NCI-H2171 treated with DMSO at 0.1 percent for 48 hours (cell line): ENCODE results near the gene NOS3.
A peak's percentile ranks its signal among the peaks of the same experiment; 100 is the strongest.
"Not testable (repeated sequence)": the region's sequence is repeated elsewhere in the genome, so short reads cannot be mapped to it uniquely, and the experiment has no call there.

Source experiments
- DNase-seq: peaks from one replicate; lab custom pipeline; 2025; lab: John Stamatoyannopoulos, UW

The NOS3 gene

DNA sequence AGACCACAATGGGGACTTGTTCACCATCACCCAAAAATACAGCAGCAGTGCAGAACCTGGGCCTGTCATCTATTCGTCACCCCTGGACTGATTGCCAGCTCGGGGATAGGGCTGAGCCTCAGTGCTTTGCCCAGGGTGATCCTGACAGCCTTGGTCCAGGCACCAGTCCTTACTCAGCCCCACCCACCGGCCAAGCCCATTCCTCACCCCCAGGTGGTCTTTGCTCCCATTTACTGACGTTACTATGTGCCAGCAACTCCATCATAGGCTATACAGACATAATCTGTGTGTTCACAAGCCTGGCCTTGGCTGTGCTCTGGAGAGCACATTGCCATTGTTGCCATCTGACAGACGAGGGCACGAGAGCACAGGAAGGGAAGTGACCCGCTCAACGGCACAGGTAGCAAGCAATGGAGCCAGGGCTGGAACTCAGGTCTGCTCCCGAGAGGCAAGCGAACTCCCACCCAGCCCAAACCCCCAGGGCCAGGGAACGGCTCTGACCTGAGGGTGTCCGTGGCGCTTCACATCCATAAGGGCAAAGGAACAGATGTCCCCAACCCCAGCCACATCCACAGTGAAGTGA is 26.6 kb downstream of the NOS3 start:
- DNase-seq, result no peak

- peak; percentile 53 for DNase-seq
These were observed 27.2 kb downstream of the NOS3 start for GRCh38 chr7:151017953-151018420.

DNA sequence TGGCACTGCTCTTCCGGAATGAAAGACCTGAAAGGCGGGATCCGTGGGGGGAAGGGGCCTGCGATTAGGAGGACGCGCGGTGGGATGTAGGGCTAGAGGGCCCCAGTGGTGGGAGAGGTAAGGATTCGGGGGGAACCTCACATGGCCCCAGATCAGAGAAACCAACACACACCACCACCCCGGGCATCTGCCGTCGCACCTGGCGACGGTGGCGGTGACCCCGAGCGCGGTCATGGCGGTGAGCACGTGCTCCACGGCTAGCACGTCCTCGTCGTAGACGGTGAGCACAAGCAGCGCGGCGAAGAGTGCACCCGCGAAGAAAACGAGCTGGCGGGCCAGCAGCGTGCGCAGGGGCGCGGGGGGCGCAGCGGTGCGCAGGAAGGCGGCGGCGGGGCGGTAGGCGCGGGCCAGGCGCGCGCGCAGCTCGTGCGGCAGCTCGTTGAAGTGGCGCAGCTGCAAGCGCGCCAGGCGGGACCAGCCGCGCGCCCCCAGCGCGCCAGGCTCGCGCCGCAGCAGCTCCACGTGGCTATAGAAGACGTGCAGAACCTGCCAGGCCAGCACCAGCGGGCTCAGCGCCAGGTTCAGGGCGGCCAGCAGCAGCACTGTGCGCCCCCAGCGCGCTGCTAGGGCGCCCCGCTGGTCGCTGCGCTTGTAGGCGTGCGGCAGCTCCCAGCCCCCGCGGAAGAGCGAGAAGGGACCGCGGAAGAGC is 27.8 kb downstream of the NOS3 start:
- no peak for DNase-seq

GRCh38 chr7:151019130-151019447 is 28.3 kb downstream of the NOS3 start:
- no peak for DNase-seq

DNA sequence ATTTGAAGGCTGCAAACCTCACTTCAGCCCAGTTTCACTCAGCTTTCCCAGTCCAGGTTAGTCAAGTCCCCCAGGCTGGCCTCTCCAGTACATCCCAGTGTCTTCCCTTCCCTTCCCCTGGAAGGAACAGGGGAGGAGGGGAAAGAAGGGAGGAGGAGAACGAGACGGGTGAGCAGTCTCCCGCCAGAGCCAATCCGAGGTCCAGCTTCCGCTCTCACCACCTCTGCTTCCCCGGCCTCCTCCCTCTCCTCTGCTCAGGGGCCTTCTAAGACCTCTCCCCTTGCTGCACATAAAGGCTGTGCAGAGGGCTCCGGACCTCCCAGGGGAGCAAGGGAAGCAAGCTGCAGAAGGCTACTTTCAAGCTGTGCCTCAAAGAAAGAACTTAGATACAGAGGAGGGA is 29.4 kb downstream of the NOS3 start:
- no peak for DNase-seq

DNA sequence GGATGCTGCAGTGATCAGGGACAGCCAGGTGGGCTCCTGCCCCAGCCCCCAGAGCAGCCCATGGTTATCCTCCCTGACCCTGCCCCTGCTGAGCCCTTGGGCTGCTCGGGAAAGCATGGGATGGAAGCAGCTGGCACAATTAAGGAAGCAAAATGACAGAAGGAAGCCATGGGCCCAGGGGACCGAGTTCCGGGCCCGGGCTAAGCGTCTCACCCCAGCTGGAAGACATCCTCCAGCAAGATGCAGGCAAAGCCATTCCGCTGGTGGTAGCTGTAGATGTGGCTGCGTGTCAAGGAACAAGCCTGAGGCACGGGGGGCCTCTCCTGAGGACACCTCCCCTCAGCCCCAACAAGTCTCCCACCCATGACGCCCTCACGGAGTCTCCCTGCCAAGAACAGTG is 32.4 kb downstream of the NOS3 start:
- DNase-seq, result peak; percentile 69

- no peak for DNase-seq
These were observed 33.7 kb downstream of the NOS3 start, which contains the start of gene ATG9B for GRCh38 chr7:151024435-151025056. Gene ATG9B, minus strand, starts transcription at chr7:151024494. Its CDS starts 71 bp downstream, at chr7:151024423.

DNA sequence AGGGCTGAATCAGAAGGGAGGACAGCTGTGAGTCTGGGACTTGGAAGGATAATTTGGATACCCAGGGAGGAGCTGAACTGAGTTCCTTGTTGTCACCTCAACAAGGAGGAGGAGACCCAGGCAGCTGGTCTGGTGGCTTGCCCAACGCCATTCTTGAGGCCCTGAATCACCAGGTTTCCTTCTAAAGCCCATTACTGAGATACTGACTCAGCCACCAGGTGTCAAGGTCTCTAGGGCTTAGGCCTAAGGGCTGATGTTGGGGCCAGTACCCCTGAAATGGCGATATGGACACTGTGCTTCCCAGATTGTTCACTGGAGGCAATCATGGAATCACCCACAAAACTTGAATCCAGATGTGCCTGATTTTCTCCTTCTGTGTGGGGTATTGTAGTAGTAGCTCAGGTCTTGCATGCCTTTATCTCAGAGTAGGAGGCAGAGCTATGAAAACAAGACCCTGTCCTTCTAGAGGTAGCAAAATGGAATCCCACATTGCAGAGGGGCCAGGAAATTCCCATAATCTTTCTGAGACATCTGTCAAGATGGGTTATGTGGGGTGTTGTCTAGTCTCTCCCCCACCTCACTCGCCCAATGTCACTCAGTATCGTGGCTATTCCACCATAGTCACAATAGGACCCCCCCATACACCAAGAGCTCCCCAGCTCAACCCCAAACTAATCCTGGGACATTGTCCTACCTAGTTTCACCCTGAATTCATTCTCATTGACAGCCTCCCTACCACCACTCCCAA is 35.3 kb downstream of the NOS3 start:
- no peak for DNase-seq

DNA sequence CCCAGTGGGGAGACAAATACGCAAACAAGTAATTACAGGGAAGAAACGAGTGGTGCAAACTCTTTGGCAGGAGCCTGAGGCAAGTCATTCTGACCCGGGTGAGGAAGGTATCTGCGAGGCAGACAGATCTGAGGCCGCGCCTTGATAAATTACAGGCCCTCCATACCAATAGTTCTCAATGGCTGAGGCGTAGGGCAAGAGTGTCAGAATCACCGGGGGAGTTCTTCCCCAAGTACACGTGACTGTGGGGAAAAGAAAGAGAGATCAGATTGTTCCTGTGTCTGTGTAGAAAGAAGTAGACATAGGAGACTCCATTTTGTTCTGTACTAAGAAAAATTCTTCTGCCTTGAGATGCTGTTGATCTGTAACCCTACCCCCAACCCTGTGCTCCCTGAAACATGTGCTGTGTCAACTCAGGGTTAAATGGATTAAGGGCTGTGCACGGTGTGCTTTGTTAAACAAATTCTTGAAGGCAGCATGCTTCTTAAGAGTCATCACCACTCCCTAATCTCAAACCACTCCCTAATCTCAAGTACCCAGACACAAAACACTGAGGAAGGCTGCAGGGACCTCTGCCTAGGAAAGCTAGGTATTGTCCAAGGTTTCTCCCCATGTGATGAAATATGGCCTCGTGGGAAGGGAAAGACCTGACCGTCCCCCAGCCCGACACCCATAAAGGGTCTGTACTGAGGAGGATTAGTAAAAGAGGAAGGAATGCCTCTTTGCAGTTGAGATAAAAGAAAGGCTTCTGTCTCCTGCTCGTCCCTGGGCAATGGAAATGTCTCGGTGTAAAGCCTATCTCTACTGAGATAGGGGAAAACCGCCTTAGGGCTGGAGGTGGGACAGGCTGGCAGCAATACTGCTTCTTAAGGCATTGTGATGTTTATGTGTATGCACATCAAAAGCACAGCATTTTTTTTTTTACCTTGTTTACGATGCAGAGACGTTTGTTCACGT is 36.2 kb downstream of the NOS3 start:
- not testable (repeated sequence) for DNase-seq

GRCh38 chr7:151027728-151028130 is 36.9 kb downstream of the NOS3 start:
- not testable (repeated sequence) for DNase-seq

- DNase-seq, result peak; percentile 98
These were observed 37.5 kb downstream of the NOS3 start, which contains the start of gene ABCB8 for GRCh38 chr7:151028131-151028947. Gene ABCB8, plus strand, starts transcription at chr7:151028450. Its CDS starts 66 bp downstream, at chr7:151028516.

- no peak for DNase-seq
These were observed 38.2 kb downstream of the NOS3 start for GRCh38 chr7:151028948-151029501.

- no peak for DNase-seq
These were observed 40.2 kb downstream of the NOS3 start for GRCh38 chr7:151031011-151031410.

DNA sequence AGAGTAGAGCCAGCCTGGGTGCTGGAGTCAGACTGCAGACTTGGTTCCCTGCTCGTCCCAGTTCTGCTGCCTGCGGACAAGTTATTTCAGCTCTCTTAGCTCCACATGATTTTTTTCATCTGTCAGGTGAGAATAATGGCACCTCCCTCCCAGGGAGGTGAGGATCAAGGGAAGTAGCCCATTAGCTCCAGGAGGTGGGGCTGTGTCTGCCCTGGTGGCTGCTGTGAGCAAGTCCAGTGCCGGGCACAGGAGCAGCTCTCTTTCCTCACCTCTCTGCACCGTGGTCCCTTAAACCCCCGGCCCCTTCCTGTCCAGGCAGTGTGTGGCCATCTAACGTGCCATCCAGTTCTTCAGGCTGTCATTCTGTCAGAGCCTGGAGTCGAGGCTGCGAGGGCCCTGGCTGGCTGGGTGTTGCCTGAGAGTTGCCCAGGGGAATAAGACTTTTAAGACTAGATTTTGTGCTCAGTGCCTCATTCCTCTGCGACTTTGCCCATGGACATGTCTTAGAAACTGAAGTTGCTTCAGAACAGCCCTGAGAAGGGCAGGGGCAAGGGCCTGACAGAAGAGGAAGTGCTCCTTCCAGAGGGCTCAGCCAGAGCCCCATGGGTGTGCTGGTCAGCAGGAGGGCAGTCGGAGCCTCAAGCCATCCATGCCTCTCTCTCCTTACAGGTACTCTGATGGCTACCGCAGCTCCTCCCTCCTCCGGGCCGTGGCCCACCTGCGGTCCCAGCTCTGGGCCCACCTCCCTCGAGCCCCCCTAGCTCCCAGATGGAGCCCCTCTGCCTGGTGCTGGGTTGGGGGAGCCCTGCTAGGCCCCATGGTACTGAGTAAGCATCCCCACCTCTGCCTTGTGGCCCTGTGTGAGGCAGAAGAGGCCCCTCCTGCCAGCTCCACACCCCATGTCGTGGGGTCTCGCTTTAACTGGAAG is 42.4 kb downstream of the NOS3 start:
- DNase-seq, result no peak

- no peak for DNase-seq
These were observed 43.0 kb downstream of the NOS3 start for GRCh38 chr7:151033864-151034249.

DNA sequence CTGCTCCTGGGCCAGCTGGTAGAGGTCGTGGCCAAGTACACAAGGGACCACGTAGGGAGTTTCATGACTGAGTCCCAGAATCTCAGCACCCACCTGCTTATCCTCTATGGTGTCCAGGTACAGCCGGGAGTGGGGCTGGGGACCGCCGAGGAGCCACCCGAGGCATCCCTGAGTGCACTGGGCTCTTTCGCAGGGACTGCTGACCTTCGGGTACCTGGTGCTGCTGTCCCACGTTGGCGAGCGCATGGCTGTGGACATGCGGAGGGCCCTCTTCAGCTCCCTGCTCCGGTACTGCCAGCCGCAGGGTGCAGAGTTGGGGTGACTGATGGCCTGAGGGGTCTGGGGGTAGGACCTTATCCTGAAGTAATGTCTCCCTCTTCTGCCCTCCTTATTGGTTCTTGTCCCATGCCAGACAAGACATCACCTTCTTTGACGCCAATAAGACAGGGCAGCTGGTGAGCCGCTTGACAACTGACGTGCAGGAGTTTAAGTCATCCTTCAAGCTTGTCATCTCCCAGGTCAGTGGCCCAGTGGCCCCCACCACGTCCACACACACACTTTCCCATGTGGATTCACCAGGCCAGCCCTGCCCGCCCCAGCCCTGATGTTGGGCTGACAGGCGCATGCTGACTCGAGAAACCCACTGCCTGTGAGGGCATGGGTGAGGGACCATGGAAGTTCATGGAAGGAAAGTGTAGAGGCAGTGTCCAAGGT is 43.7 kb downstream of the NOS3 start:
- no peak for DNase-seq

GRCh38 chr7:151035026-151035717 is 44.4 kb downstream of the NOS3 start:
- DNase-seq, result no peak

DNA sequence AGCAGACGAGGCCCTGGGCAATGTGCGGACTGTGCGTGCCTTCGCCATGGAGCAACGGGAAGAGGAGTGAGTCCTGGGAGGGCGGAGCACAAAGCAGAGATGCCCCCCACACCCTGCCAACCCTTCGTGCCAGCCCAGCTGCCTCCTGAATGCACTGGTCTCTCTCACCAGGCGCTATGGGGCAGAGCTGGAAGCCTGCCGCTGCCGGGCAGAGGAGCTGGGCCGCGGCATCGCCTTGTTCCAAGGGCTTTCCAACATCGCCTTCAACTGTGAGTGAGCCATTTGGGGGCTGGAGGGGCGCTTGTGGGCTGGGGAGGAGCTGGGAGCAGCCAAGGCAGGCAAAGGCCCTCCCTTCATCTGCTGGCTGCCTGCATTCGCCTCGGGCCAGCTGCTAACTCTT is 45.1 kb downstream of the NOS3 start:
- no peak for DNase-seq
